Left forelimb (tissue), 1 donor: Measurements from ENCODE around the gene DIPK1C.

ENCODE experiments used
- DNase-seq: peaks from one replicate; pipeline ENCODE4 v3.0.0-alpha.2; 2018; ENCODE audit warnings: low spot score

DIPK1C gene

GRCh38 chr18:74482697-74483096, 25.6 kb upstream of the DIPK1C start:
- DNase-seq, result no peak

- peak; percentile 36 for DNase-seq
These were observed 23.1 kb upstream of the DIPK1C start for GRCh38 chr18:74480149-74480651.

- DNase-seq, result peak; percentile 17
These were observed 22.5 kb upstream of the DIPK1C start for GRCh38 chr18:74479486-74480148.

- peak; percentile 25 for DNase-seq
These were observed 21.8 kb upstream of the DIPK1C start for GRCh38 chr18:74478880-74479279.

DNA sequence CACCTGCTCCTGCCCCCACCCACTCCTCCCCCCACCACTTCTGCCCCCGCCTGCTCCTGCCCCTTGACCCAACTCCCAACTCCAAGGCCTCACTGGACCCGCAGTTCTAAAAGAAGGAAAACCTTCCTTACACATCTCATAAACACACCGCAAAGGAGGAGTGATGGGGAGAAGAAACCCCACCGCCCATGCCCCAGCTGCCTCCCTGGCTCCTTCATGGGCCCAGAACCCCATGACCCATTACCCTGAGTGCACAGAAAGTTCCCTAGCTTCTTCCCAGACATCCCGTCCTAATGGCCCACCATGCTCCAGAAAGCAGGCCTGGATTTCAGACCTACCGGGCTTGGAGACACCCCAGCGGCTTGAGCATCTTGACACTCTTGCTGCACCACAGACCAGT, 21.2 kb upstream of the DIPK1C start:
- peak; percentile 11 for DNase-seq

DNA sequence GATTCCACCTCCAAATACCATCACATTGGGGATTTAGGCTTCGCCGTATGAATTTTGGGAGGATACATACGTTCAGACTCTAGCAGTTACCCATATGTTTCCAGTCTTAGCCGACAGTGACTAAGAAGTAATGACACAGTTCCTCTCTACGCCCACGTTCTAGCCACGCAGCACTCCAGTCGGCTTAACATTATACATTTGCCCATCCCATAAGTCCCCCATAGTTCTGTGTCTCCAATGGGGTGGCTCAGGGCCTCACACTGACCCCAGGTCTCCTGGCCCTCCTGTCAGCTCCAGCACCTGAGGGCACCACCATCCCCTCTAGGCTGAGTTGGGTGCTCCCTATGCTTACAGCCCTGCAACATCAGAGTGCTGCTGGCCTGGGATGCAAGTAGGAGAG, 20.7 kb upstream of the DIPK1C start:
- DNase-seq, result no peak

GRCh38 chr18:74476140-74476539, 19.0 kb upstream of the DIPK1C start:
- DNase-seq, result no peak

- DNase-seq, result no peak
These were observed 17.0 kb upstream of the DIPK1C start for GRCh38 chr18:74473976-74474640.

DNA sequence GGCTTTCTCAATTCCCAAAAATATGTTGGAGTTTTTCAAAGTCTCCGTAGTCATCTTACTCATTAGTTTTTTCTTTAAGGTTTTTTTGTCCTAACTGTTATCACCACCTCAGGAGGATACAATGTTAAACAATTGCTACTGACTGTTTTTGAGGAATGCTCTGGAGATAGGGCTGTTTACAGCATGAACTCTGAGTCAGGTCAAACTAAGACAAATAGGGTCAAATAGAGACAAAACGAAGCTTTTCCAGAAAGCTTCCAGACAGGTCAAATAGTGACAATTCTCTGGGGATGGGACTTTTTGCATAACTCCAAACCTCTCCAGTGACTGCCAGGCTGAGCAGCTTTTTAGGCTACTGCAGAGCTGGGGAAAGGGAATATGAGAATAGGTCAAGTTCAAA, 15.2 kb upstream of the DIPK1C start:
- DNase-seq, result no peak

DNA sequence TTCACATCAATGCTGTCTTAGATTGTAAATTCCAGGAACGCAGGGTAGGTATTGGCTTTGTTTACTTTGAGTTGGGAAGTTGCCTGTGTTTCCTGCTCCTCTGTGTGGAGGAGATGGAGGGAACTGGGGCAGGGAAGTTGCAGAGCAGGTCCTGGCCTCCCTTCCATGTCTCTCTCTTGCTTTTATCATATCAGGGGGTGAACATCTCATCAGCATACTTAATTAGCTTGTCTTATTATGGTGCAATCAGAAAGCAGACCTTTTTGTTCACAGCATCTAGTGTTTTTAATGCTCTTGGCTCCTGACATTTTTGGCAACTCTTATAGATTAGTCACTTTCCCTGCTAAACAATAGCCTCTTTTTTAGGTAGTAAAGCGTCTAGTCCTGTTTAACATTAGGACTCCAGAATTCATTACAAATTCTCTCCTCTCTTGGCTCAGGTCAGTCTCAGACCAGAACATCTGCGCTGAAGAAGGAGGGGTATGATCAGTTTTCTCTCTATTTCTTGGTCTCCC, 11.5 kb upstream of the DIPK1C start:
- no peak for DNase-seq

- no peak for DNase-seq
These were observed 8.7 kb upstream of the DIPK1C start for GRCh38 chr18:74465775-74466174.

GRCh38 chr18:74463983-74464382, 6.9 kb upstream of the DIPK1C start:
- no peak for DNase-seq

- DNase-seq, result no peak
These were observed 6.1 kb upstream of the DIPK1C start for GRCh38 chr18:74463254-74463653.

DNA sequence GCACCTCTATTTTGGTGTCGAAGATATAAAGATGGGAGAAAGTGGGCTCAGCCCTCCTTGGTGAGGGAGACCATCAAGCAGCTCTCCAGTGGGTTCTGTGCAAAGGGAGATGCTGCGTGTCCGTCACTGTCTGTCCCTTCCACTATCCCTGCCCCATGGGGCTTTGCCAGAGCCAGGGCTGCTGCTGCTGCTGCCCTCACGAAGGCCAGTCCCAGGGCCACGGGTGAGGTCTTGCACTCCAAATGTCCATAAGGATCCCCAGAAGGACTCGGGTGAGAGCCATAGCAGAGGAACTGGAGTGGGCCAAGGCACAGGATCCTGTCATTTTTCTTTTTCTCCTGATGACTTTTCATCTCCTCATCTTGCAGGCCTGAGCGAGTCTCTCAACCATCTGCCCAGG, 3.7 kb upstream of the DIPK1C start:
- DNase-seq, result no peak

DNA sequence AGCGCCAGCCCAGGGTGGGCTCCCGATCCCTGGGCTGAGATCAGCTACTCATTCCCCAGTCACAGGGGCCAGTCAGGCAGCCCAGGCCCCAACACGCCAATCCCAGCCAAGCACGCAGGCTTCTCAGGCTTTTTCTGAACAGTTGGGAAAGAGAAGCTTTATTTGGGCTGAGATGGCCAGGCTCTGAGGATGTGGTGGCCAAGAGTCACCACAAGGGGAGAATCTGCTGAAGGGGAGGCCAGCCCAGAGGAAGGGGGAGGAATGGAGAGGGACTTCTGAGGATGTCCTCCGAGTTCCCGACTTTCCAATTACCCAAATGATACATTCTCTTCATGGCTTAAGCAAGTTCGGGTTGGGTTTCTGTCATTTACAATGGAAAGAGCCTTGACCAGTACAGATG, 2.8 kb upstream of the DIPK1C start:
- no peak for DNase-seq

DNA sequence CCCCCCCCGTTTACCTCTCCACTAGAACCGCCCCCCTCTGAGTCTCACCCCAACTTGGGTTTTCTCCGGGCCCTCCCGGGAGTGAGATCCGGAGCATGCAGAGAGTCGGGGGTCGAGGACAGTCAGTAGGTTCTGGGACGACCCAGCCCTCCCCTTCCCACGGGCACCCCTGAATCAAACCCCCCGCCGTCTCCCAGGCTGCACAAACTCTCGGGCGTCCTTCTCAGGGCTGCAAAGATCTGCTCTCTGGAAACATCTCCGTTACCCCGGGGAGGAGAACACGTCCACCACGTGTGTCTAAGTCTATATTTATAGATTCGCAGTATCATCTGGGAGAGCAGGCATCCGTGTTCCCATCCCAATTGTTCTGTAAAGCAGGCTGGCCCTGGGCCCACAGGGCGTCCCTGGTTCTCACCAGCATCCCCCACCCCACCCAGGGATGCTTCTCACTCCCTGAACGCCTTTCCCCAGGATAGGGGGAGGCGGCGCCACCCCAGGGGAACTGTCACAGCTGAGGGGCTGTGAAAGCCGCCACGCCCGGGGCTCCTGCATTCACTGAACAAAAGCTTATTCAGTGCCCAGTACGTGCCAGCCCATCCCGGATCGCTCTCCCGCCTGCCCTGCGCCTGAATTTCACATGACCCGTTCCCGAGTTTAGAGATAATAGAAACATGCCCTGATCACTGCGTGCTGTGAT, 765 bp upstream of the DIPK1C start:
- no peak for DNase-seq

- DNase-seq, result no peak
These were observed 612 bp downstream of the DIPK1C start for GRCh38 chr18:74456349-74457042.

DNA sequence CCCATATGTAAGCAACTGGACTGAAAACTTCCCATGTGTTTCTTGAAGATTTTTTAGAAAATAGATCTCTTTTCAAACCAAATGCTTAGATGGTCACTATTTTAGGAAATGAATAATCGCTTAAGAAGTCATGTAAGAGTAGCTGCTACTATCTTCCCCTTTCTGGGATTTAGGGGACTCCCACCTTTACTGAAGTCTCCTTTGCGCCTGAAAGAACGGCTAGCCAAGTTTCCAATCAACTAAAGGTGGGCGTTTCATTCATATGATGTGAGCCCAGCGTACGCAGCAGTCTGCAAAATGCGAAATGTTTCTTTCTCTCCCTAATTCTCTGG, 1.1 kb downstream of the DIPK1C start:
- DNase-seq, result no peak

DNA sequence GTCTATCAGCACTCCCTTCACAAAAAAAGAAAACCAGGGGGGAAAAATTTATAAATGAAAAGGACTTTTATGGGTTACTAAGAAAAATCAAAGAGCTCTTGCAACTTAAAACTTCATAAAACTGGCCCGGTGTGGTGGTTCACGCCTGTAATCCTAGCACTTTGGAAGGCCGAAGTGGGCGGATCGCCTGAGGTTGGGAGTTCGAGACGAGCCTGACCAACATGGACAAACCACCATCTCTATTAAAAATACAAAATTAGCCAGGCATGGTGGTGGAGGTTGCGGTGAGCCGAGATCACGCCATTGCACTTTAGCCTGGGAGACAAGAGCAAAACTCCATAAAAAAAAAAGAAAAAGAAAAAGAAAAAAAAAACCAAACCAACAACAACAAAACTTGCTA, 1.7 kb downstream of the DIPK1C start:
- no peak for DNase-seq

GRCh38 chr18:74454279-74454751, 2.8 kb downstream of the DIPK1C start:
- DNase-seq, result no peak

DNA sequence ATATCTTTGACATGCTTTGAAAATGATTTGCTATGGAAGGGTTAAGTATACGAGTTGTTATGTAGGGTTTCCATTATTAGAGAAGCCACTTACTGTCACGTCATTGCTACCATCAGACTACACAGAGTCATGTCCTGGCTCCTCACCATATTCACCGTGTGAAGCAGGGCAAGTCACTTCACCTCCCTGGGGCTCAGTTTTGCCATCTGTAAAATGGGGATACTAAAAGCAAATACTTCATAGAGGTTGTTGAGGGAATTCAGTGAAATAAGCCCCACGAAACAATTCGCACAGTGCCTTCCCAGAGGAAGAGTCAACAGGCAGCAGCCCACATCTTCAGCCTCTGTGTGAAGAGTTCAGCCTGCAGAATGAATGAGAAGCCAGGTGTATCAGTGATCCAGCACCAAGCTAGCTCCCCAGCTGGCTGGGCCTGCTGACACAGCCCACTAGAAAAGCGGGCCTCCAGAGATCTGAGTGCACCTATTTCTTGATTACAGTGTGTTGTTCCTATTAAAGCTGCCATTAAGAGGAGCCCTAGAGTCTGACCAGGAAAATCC, 3.4 kb downstream of the DIPK1C start:
- DNase-seq, result no peak

DNA sequence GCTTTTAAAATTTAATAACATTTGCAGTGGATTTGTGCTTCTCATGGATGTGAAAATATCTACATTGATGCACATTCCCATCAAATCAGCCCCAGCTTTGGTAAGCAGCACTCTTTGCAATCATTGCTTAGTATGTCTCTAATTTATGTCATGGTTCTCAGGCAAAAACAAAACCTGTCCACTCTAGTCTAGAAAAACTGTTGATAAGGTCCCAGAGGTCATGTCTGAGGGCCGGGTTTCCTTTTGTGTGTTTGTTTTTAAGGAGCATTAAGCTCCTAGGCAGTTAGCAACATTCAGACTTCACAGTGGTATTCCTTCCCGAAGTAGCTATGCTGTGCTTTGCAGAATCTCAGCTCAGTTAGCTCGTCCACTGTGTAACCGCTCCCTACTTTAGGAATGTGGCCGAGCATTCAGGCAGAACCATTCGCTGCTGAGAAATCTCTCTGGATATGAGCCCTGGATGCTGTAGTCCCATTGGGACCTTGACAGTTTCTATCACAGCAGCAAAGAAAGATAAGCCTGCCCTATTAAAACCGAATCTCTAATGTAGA, 4.0 kb downstream of the DIPK1C start:
- DNase-seq, result no peak
